Measurements from ENCODE around the gene SH3GL1. TPM values are rescaled to one million over a fixed set of nuclear protein-coding genes. Genes with fewer than 3 reads are reported as not detected.

The SH3GL1 gene
- total and polyA plus RNA-seq, 9 of the 15 experiments (the other 6 are each of a cell fraction or from before 2014, with no cell fraction given) = 1.7 to 75.3 (median 25.7) TPM

GRCh38 chr19:4449639-4450028 lies 49.3 kb upstream of the SH3GL1 start:
- FAIRE-seq (no peak), DNase-seq (ENCODE audit: extremely low read depth in 1 of 4, low spot score in 3 of 4) (no peak), ATAC-seq (no peak)
- TF ChIP-seq ZNF444 (CRISPR knock-in tag; IDR thresholded peaks at IDR 0.05) (no peak), POU5F1 (IDR thresholded peaks at IDR 0.05; ENCODE audit: borderline replicate concordance, low read depth, low read length, partially characterized antibody) (no peak), PHB (CRISPR knock-in tag; IDR thresholded peaks at IDR 0.05) (no peak), EP300 (IDR thresholded peaks at IDR 0.05; ENCODE audit: low read length) (no peak), ZNF274 (IDR thresholded peaks at IDR 0.05; ENCODE audit: borderline replicate concordance, low read depth, low read length) (no peak), ZNF263 (CRISPR knock-in tag; IDR thresholded peaks at IDR 0.05; ENCODE audit: borderline replicate concordance) (no peak), NR2F6 (CRISPR knock-in tag; IDR thresholded peaks at IDR 0.05) (no peak), CBX5 (IDR thresholded peaks at IDR 0.05; ENCODE audit: borderline replicate concordance, low read depth) (no peak), ZNF408 (CRISPR knock-in tag; IDR thresholded peaks at IDR 0.05; ENCODE audit: low read depth) (no peak), RFX7 (CRISPR knock-in tag; IDR thresholded peaks at IDR 0.05) (no peak), ATF1 (CRISPR knock-in tag; IDR thresholded peaks at IDR 0.05) (no peak), ATF1 (tag; IDR thresholded peaks at IDR 0.05) (no peak), TGIF2 (CRISPR knock-in tag; IDR thresholded peaks at IDR 0.05) (no peak), ZNF668 (CRISPR knock-in tag; IDR thresholded peaks at IDR 0.05) (no peak), ZNF778 (CRISPR knock-in tag; IDR thresholded peaks at IDR 0.05) (no peak), ZNF239 (CRISPR knock-in tag; IDR thresholded peaks at IDR 0.05) (no peak), TFAM (CRISPR knock-in tag; conservative IDR thresholded peaks at IDR 0.05) (no peak), USF1 (CRISPR knock-in tag; IDR thresholded peaks at IDR 0.05) (no peak)
- peaks cover 5% of the 10 kb centered on the region; the same call in 1 of the 2 replicates for H4K20me1 ChIP-seq (replicated peaks; ENCODE audit: control insufficient read depth, insufficient read depth, low read length)
- no TSS peak for BruUV-seq (replicated peaks)
- H3K9me3 ChIP-seq (replicated peaks; ENCODE audit: control insufficient read depth, insufficient read depth, low read depth, low read length) = no peaks in the 10 kb centered on the region
- intact Hi-C loops (cut with micrococcal nuclease) = no loop called here
- no peaks in the 10 kb centered on the region for H3K27me3 ChIP-seq (ENCODE audit: control insufficient read depth in 2 of 2, insufficient read depth in 2 of 2, low read length in 2 of 2)
- H3K36me3 ChIP-seq (ENCODE audit: control insufficient read depth, insufficient read depth, low read length) = peaks cover 94% of the 10 kb centered on the region; the same call in 2 of the 3 replicates
- POLR2A ChIA-PET = interaction anchor here (1.8 to 4.5 kb wide), 2 partner anchors 9 to 22 kb away, joined by 8 to 15 read pairs; no protein-coding TSS in a partner anchor
- H3K9me1 ChIP-seq (ENCODE audit: control insufficient read depth, insufficient read depth, low read length) = peaks cover 2% of the 10 kb centered on the region
- in situ Hi-C loops (cut with MboI) = no loop called here
- peaks cover 9% of the 10 kb centered on the region for H3K79me2 ChIP-seq (ENCODE audit: control insufficient read depth, insufficient read depth, low read length)
- CTCF ChIA-PET (ENCODE audit: low intra/inter-chr PET ratio) = no interaction called here
- H2AFZ ChIP-seq (ENCODE audit: low read depth, low read length) = no peak overlapping the region
- peaks cover 2 to 65% of the 10 kb centered on the region in 2 experiments for H3K4me1 ChIP-seq (replicated peaks in 1 of 2; ENCODE audit: control insufficient read depth in 2 of 2, insufficient read depth in 2 of 2, low read length in 2 of 2)
- H3K4me2 ChIP-seq (ENCODE audit: insufficient read depth, low read length) = no peak overlapping the region
- H3K9ac ChIP-seq (ENCODE audit: insufficient read depth in 1 of 2, low read depth in 2 of 2, low read length in 2 of 2) = no peak overlapping the region
- 95% methylated on average over 8 of the region's 9 CpGs for WGBS (ENCODE audit: insufficient coverage, low coverage, missing lambda C conversion rate)
- H3K27ac ChIP-seq (ENCODE audit: extremely low read depth, low read depth, low read length) = no peak overlapping the region
- no peak overlapping the region for H3K4me3 ChIP-seq

All from K562 (cell line).